UCSD-AML1 (cell line): Measurements from ENCODE around the gene FAM83G.
"Not testable (repeated sequence)": the region's sequence is repeated elsewhere in the genome, so short reads cannot be mapped to it uniquely, and the experiment has no call there.

Source experiments
- DNase-seq: peaks from one replicate; lab custom pipeline; 2025; ENCODE audit not compliant: unreplicated experiment; lab: John Stamatoyannopoulos, UW

The FAM83G gene

GRCh38 chr17:18956581-18956980 is 48.0 kb downstream of the FAM83G start:
- DNase-seq, result no peak

GRCh38 chr17:18956021-18956420 is 48.5 kb downstream of the FAM83G start:
- not testable (repeated sequence) for DNase-seq

GRCh38 chr17:18955009-18955408 is 49.6 kb downstream of the FAM83G start:
- DNase-seq, result no peak

GRCh38 chr17:18954321-18954720 is 50.2 kb downstream of the FAM83G start:
- DNase-seq, result no peak

- no peak for DNase-seq
Observed at GRCh38 chr17:18953231-18953728, 51.3 kb downstream of the FAM83G start.

- DNase-seq, result no peak
Observed at GRCh38 chr17:18951941-18952842, 52.4 kb downstream of the FAM83G start, which contains the start of gene SLC5A10. SLC5A10 (plus strand) TSS chr17:18952165; CDS start chr17:18952206, 41 bp downstream.

- no peak for DNase-seq
Observed at GRCh38 chr17:18950944-18951905, 53.3 kb downstream of the FAM83G start.

- no peak for DNase-seq
Observed at GRCh38 chr17:18950346-18950745, 54.2 kb downstream of the FAM83G start.

GRCh38 chr17:18949566-18949965 is 55.0 kb downstream of the FAM83G start:
- no peak for DNase-seq

- DNase-seq, result no peak
Observed at GRCh38 chr17:18948476-18949006, 56.0 kb downstream of the FAM83G start.

GRCh38 chr17:18947866-18948265 is 56.7 kb downstream of the FAM83G start:
- no peak for DNase-seq

- DNase-seq, result no peak
Observed at GRCh38 chr17:18946536-18946935, 58.0 kb downstream of the FAM83G start.

GRCh38 chr17:18944646-18945045 is 59.9 kb downstream of the FAM83G start:
- no peak for DNase-seq

GRCh38 chr17:18938692-18939023 is 65.9 kb downstream of the FAM83G start:
- no peak for DNase-seq

- no peak for DNase-seq
Observed at GRCh38 chr17:18937981-18938691, 66.4 kb downstream of the FAM83G start.

- DNase-seq, result no peak
Observed at GRCh38 chr17:18933102-18934058, 71.2 kb downstream of the FAM83G start.

- no peak for DNase-seq
Observed at GRCh38 chr17:18932360-18933055, 72.1 kb downstream of the FAM83G start.

- DNase-seq, result no peak
Observed at GRCh38 chr17:18928628-18929125, 75.9 kb downstream of the FAM83G start.

- no peak for DNase-seq
Observed at GRCh38 chr17:18925187-18925586, 79.4 kb downstream of the FAM83G start.
